Nephron (organoid): ENCODE measurements around the gene NDUFA6.
"Not testable (repeated sequence)": the region's sequence is repeated elsewhere in the genome, so short reads cannot be mapped to it uniquely, and the experiment has no call there.

Experiments
- H3K27ac Mint-ChIP-seq, 3 experiments: 2 replicates each; pipeline ENCODE4 v1.8.0; 2020; ENCODE audit warnings: mixed read lengths in 3 of 3, mild to moderate bottlenecking in 2 of 3, moderate library complexity in 1 of 3
- H3K27me3 Mint-ChIP-seq: 2 replicates; pipeline ENCODE4 v1.8.0; 2021; ENCODE audit warnings: low read depth, mild to moderate bottlenecking, moderate library complexity, mixed read lengths
- H3K36me3 Mint-ChIP-seq: 2 replicates; pipeline ENCODE4 v1.8.0; 2020; ENCODE audit warnings: low read depth, mixed read lengths
- H3K4me1 Mint-ChIP-seq: 2 replicates; pipeline ENCODE4 v1.8.0; 2020; ENCODE audit warnings: mixed read lengths
- H3K4me3 Mint-ChIP-seq, 3 experiments: 2 replicates each; pipeline ENCODE4 v1.8.0; 2020; ENCODE audit warnings: mild to moderate bottlenecking in 3 of 3, mixed read lengths in 3 of 3, moderate library complexity in 2 of 3
- H3K9me3 Mint-ChIP-seq: 2 replicates; pipeline ENCODE4 v1.8.0; 2020; ENCODE audit warnings: mixed read lengths
- CTCF ChIP-seq, 3 experiments: fragments of 200-600 bp; sonication (generic); IDR thresholded peaks; one replicate each; pipeline ENCODE4 v1.5.0; 2021; ENCODE audit warnings: antibody characterized with exemption in 3 of 3; ENCODE audit not compliant: unreplicated experiment in 3 of 3

Gene NDUFA6

GRCh38 chr22:42074846-42075676 lies 15.5 kb downstream of the NDUFA6 start:
- Mint-ChIP-seq H3K27ac (peak overlapping the region; percentile 63 to 84 (median 76)), H3K27me3 (no peaks in the 10 kb centered on the region), H3K36me3 (no peaks in the 10 kb centered on the region), H3K4me1 (peaks cover 56% of the 10 kb centered on the region), H3K4me3 (peak overlapping the region in 2 of 3 experiments; percentile 43 to 58), H3K9me3 (no peaks in the 10 kb centered on the region)
- no peak for TF ChIP-seq CTCF (IDR thresholded peaks at IDR 0.05; ENCODE audit: unreplicated experiment in 3 of 3)

GRCh38 chr22:42074132-42074811 lies 16.3 kb downstream of the NDUFA6 start, which contains the start of gene PHETA2:
Gene PHETA2, plus strand, starts transcription at chr22:42074248. Its CDS starts 3,046 bp downstream, at chr22:42077294.
- no peak for TF ChIP-seq CTCF (IDR thresholded peaks at IDR 0.05; ENCODE audit: unreplicated experiment in 3 of 3)
- Mint-ChIP-seq H3K27ac (peak within 1 kb of the TSS; percentile 63 to 92 (median 76)), H3K36me3 (no peaks in the 10 kb centered on the region), H3K4me3 (peak within 1 kb of the TSS; percentile 59 to 69 (median 65)), H3K9me3 (no peaks in the 10 kb centered on the region), H3K4me1 (peaks cover 51% of the 10 kb centered on the region), H3K27me3 (no peaks in the 10 kb centered on the region)

GRCh38 chr22:42073621-42074041 lies 16.9 kb downstream of the NDUFA6 start:
- Mint-ChIP-seq H3K4me3 (peak overlapping the region in 1 of 3 experiments; percentile 69), H3K36me3 (no peaks in the 10 kb centered on the region), H3K27me3 (no peaks in the 10 kb centered on the region), H3K27ac (peak overlapping the region; percentile 49 to 92 (median 63)), H3K9me3 (no peaks in the 10 kb centered on the region), H3K4me1 (peaks cover 44% of the 10 kb centered on the region)
- no peak for TF ChIP-seq CTCF (IDR thresholded peaks at IDR 0.05; ENCODE audit: unreplicated experiment in 3 of 3)

GRCh38 chr22:42072606-42073330 lies 17.8 kb downstream of the NDUFA6 start:
- Mint-ChIP-seq H3K4me3 (peak overlapping the region; percentile 65 to 79 (median 69)), H3K27ac (peak overlapping the region; percentile 49 to 92 (median 63)), H3K4me1 (peaks cover 39% of the 10 kb centered on the region), H3K9me3 (no peaks in the 10 kb centered on the region), H3K27me3 (no peaks in the 10 kb centered on the region), H3K36me3 (no peaks in the 10 kb centered on the region)
- TF ChIP-seq CTCF (IDR thresholded peaks at IDR 0.05; ENCODE audit: unreplicated experiment in 3 of 3), result no peak

- peaks cover 39% of the 10 kb centered on the region for H3K4me1 Mint-ChIP-seq
- peak overlapping the region; percentile 90 to 97 (median 90) for H3K4me3 Mint-ChIP-seq
- H3K36me3 Mint-ChIP-seq, H3K27me3 Mint-ChIP-seq, H3K9me3 Mint-ChIP-seq: not testable (repeated sequence)
- peak overlapping the region; percentile 91 to 100 (median 99) for H3K27ac Mint-ChIP-seq
Observed at GRCh38 chr22:42071508-42071907, 19.1 kb downstream of the NDUFA6 start.
